ENCODE data around the gene COTL1.

The COTL1 gene

GRCh38 chr16:84596161-84596560, 21.7 kb downstream of the COTL1 start:
- DNase-seq (ENCODE audit: low spot score): no peak

DNA sequence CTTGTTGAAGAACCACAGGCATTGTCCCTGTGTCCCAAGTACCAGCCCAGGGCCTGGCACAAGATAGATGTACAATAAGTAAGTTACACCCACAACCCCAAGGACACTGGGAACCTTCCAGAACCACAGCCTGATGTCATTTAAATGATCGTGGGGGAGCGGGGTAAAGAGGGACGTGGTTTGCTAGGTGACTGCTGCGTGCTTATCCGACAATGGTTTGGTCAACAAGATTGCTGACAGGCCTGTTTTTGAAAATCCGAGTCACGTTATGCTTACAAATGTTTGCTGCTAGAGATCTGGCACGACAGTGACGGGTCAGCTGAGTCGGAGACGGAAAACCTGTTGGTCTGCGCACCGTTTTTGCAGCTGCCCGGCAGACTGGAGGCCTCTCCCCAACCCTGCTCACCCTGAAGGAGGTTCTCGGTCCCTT, 22.8 kb downstream of the COTL1 start:
- DNase-seq (ENCODE audit: low spot score): no peak

GRCh38 chr16:84594725-84595038, 23.2 kb downstream of the COTL1 start:
- no peak for DNase-seq (ENCODE audit: low spot score)

- DNase-seq (ENCODE audit: low spot score): no peak
Observed at GRCh38 chr16:84593825-84594724, 23.8 kb downstream of the COTL1 start.

GRCh38 chr16:84592718-84593117, 25.2 kb downstream of the COTL1 start:
- DNase-seq (ENCODE audit: low spot score): no peak

DNA sequence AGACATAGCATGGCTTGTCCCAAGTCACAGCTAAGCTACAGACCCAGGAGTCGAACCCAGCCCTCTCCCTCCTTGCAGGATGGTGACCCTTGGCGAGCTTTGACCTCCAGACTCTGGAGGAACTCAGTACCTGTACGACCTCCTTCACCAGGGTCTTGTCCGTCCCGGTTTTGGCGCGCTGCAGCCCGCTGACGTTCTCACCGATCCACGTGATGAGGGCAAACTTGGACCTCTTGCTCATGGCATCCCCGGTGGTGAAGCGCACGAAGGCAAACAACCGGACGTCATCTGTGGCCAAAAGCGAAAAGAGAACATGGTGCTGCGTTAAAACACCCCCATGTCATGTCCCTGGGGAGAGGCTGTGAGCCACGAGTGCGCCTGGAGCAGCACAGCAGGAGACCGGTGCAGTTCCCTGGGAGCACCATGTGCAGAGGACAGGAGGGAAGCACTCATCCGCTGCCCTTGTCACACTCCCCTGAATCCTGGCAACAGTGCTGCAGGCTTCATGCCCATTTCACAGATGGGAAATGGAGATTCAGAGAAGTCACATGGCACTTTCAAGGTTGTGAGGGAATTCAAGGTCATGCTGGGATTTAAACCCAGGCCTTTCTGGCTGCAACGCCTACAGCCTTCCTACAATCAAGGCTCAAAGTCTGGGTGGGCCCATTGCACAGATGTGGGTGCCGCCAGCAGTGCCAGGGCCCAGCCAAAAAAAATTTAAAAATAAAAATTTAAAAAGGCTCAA, 27.7 kb downstream of the COTL1 start:
- DNase-seq (ENCODE audit: low spot score): no peak

DNA sequence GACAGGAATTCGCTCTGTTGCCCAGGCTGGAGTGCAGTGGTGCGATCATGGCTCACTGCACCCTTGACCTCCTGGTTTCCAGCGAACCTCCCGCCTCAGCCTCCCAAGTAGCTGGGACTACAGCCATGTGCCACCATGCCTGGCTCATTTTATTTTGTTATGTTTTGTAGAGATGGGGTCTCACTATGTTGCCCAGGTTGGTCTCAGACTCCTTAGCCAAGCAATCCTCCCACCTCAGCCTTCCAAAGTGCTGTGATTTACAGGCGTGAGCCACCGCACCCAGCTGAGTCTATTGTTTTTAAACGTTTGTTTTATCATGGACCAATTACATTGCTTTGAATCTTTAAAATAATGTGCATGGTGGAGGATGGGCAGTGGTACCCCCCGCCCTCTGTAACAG, 28.9 kb downstream of the COTL1 start:
- no peak for DNase-seq (ENCODE audit: low spot score)

GRCh38 chr16:84585886-84586285, 32.0 kb downstream of the COTL1 start:
- peak; percentile 92 for DNase-seq (ENCODE audit: low spot score)

DNA sequence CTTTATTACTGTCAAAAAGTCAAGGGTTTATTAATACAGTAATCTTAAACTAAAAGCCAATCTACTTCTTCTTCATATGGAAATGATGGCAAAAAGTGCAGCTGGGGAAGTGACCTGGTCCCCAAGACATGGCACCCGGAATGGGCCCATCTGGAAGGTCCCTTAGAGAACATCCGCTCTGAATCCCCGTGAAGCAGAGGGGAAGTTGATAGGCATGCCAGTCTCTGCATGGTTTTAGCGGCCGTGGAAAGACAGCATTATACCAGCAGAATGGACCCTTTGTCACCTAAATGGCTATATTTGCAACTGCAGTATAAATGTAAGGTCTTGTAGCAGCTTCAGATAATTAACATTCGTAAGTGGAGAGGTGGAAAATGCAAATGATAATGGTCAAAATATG, 32.4 kb downstream of the COTL1 start:
- DNase-seq (ENCODE audit: low spot score): peak; percentile 67

GRCh38 chr16:84584678-84585077, 33.2 kb downstream of the COTL1 start:
- no peak for DNase-seq (ENCODE audit: low spot score)

DNA sequence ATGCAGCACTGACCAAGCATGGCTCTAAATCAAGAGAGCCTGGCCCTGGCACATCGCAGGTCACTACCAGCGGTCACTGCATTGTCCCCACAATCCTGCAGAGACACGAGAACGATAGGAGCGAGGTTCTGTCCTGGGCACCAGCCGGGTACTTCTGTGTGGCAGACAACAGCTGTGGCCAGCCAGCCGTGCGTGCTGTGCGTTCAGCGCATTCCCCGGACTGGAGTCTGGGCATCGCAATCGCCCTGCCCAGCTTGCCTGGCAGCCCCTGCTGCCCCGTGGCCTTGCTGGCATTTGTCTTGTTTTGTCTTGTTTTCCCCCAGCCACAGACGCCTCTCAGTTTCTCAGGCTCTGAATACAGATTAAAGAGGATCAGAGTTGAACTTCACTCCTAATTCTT, 33.9 kb downstream of the COTL1 start:
- peak; percentile 72 for DNase-seq (ENCODE audit: low spot score)

- DNase-seq (ENCODE audit: low spot score): no peak
Observed at GRCh38 chr16:84582958-84583516, 34.8 kb downstream of the COTL1 start.

DNA sequence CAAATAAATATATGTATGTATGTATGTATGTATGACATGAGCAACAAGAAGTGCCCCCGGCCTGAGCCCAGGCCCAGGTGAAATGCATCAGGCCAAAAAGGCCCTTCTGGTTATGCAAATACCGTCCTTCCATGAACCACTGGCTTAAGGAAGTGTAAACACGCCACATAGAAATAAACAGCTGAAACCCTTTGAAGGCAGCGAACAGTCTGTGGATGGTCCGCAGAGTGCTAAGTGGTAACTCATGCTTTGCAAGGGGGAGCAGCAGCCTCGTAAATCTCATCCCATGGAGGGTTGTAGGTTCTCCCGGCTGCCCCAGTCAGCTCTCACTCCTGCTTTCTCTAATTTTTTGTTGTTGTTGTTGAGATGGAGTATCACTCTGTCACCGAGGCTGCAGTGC, 36.7 kb downstream of the COTL1 start:
- no peak for DNase-seq (ENCODE audit: low spot score)

DNA sequence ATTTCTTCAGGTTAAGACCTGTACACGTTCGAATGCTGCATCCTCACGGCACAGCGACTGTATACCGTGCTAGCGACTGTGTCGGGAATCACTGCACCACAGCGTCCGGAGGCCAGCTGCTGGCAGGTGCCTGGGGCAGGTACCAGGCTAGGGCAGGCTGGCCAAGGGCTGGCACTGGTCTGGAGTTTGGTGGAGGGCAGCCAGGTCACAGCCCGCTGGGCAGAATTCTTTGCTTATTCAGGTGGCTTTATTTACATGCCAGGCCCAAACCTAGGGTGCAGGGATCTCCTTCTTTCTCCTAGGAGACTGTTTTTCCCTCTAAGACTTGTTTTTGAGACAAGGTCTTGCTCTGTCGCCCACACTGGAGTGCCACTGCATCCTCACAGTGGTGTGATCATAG, 37.9 kb downstream of the COTL1 start:
- no peak for DNase-seq (ENCODE audit: low spot score)

- no peak for DNase-seq (ENCODE audit: low spot score)
Observed at GRCh38 chr16:84578538-84579126, 39.2 kb downstream of the COTL1 start.

DNA sequence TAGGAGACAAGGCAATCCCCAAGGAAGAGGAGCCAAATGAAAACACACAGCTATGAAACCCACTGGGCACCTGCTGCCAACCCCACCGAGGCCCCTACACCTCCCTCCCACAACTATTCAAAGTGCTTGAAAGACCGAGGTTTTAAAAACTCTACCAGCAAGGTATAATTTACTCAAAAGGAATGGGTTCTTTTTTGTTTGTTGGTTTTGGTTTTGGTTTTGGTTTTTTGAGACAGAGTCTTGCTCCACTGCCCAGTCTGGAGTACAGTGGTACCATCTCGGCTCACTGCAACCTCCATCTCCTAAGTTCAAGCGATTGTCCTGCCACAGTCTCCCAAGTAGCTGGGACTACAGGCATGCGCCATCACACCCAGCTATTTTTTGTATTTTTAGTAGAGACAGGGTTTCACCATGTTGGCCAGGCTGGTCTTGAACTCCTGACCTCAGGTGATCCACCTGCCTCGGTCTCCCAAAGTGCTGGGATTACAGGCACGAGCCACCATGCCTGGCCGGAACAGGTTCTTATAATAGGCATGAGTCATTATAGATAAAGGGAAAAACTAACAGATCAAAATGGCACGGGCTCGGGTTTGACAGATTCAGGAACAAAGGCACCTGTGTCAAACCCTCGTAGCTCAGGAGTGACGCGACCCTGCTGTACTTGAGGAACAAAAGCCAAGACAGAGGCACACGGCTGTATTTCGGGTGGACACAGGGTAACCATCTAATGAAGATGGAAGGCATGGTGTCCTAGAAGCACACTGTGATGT, 40.7 kb downstream of the COTL1 start:
- DNase-seq (ENCODE audit: low spot score): no peak

DNA sequence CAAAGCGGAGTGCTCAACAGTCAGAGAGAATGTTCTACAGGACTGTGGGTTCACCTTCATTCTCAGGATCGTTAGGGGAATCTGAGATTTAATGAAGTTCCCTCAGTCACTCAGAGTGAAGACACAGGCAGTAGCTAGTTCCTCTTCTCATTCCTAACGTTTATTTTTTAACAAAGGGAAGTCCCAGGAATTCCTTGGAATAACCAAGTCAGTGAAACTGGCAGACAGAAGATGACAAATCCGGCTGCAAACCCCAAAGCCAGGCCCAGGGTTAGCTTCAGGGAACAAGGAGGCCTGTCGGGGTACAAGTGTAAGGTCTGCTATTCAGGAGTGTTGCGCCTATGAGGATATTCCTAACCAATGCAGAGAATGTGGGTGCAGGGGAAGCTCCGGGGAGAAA, 42.0 kb downstream of the COTL1 start:
- no peak for DNase-seq (ENCODE audit: low spot score)

DNA sequence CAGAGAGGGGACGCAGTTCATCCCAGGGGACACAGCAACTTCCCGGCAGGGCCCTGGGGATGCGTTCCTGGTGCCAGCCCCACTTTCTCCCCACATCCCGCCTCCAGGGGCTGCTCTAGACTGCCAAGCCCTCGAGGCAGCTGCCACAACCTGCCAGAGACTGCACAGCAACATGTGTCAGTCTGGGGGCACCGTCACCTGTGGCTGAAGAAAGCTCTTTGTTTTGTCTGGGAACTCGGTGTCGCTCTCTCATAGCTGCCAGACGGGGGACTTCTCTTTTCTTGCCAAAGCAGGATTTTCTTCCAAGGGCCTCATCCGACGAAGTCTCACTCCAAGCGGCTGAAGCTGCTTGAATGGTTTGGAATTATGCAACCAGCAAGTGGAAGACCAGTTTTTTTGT, 43.7 kb downstream of the COTL1 start:
- peak; percentile 53 for DNase-seq (ENCODE audit: low spot score)

DNA sequence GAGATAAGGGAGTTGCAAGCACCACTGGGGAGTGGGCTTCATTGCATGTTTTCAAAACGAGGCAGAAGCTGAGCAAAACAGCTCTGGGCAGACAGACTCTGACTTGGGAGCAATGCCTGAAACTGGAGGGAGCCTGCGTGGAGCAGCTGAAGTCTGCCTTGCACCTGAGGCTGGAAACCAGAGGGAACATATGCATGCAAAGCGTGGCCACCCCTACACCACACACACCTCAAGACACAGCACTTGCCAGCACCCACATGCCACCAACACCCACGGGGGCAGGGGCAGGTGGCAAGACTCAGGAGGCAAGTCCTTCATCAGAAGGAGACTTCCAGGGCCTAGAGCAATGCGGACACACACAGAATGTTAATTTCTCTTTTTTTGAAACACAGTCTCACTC, 45.8 kb downstream of the COTL1 start:
- DNase-seq (ENCODE audit: low spot score): no peak

DNA sequence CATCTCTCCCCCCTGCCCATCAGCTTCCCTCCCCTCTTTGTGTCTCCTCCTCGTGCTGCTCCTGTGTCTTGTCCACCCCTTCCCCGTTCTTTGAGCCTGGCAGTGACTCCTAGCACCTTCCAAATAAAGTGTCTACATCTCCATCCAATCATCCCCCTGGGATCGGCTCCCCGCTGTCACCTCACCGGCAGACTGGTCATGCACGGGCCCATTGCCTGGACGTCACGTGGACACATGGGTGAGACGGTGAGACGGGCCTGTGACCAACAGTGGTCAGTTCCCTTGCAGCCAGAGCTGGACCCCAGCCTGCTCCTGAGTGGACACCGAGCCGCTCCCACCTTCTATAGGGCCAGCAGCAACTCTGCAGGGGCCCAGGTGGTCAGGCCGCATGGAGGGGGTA, 46.4 kb downstream of the COTL1 start:
- DNase-seq (ENCODE audit: low spot score): no peak

- DNase-seq (ENCODE audit: low spot score): no peak
Observed at GRCh38 chr16:84570739-84571403, 47.0 kb downstream of the COTL1 start.

All from pons (tissue), 1 donor.